Measurements from ENCODE around the gene MPZL1. TPM values are rescaled to one million over a fixed set of nuclear protein-coding genes. Genes with fewer than 3 reads are reported as not detected.

MPZL1 gene
- total and polyA plus RNA-seq, 12 donors = 12.1 to 101 (median 62.8) TPM

DNA sequence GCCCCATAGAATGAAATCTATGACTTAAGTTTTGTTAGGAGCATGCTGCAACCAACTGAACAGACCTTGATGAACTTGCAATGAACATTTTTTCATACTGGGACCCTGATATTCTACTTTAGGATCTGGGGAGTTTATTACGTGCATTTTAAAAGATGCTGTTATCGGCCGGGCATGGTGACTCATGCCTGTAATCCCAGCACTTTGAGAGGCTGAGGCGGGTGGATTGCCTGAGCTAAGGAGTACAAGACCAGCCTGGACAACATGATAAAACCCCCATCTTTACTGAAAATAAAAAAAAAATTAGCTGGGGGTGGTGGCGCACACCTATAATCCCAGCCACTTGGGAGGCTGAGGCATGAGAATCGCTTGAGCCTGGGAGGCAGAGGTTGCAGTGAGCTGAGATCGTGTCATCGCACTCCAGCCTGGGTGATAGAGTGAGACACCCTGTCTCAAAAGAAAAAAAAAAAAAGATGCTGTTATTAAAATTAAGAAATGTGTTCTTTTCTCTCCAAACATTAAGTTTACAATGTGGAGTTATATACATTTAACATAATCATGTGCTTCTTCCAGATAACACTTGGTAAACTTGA is 7.1 kb downstream of the MPZL1 start:
- no peaks in the 10 kb centered on the region for H3K9me3 ChIP-seq (replicated peaks in 1 of 3)
- intact Hi-C loops (cut with DNase I) = loop anchor here in 1 of 2 donors (10.0 kb wide), 1 partner anchor 356 kb away; no protein-coding TSS in a partner anchor
- peaks cover 0 to 5% of the 10 kb centered on the region in 2 donors for H3K36me3 ChIP-seq (replicated peaks in 1 of 2)
- 75 to 88% (median 79%) methylated on average over 8 of the region's 8 CpGs for WGBS, 4 donors
- peak in 1 of 7 donors; percentile 31 for DNase-seq
- no peak overlapping the region for H3K27ac ChIP-seq
- no peaks in the 10 kb centered on the region for H3K27me3 ChIP-seq
- peaks cover 0 to 27% of the 10 kb centered on the region in 2 donors for H3K4me1 ChIP-seq (replicated peaks in 1 of 2)
- no peak overlapping the region for H3K4me3 ChIP-seq
- no peak for TF ChIP-seq POLR2A (IDR thresholded peaks at IDR 0.05)
- TF ChIP-seq, protein P1, sequence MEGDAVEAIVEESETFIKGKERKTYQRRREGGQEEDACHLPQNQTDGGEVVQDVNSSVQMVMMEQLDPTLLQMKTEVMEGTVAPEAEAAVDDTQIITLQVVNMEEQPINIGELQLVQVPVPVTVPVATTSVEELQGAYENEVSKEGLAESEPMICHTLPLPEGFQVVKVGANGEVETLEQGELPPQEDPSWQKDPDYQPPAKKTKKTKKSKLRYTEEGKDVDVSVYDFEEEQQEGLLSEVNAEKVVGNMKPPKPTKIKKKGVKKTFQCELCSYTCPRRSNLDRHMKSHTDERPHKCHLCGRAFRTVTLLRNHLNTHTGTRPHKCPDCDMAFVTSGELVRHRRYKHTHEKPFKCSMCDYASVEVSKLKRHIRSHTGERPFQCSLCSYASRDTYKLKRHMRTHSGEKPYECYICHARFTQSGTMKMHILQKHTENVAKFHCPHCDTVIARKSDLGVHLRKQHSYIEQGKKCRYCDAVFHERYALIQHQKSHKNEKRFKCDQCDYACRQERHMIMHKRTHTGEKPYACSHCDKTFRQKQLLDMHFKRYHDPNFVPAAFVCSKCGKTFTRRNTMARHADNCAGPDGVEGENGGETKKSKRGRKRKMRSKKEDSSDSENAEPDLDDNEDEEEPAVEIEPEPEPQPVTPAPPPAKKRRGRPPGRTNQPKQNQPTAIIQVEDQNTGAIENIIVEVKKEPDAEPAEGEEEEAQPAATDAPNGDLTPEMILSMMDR (IDR thresholded peaks at IDR 0.05) = no peak

DNA sequence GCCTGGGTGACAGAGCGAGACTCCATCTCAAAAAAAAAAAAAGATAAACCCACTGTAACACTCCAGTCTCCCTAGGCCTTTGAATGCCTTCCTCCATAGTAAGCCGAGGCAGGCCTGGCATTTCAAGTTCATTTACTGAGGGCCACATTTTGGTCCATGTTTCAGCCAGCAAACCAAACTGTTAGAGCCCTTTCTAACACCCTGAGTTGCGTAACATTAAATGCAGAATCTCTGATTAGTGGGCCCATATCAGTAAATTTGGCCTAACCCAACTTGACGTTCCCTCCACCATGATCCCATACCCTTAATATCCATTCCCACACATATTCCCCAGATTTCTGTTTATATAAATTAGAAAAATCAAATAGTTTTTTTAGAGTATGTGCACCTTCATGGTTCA is 12.4 kb downstream of the MPZL1 start:
- Histone ChIP-seq H3K9me3 (replicated peaks in 1 of 3) (no peaks in the 10 kb centered on the region), H3K27ac (no peak overlapping the region), H3K27me3 (no peaks in the 10 kb centered on the region), H3K36me3 (replicated peaks in 1 of 2) (peaks cover 0 to 5% of the 10 kb centered on the region in 2 donors), H3K4me1 (replicated peaks in 1 of 2) (peaks cover 0 to 4% of the 10 kb centered on the region in 2 donors), H3K4me3 (no peak overlapping the region)
- no peak for DNase-seq
- intact Hi-C loops (cut with DNase I) = no loop called here
- TF ChIP-seq POLR2A (IDR thresholded peaks at IDR 0.05) = no peak
- TF ChIP-seq, protein P1 (IDR thresholded peaks at IDR 0.05) = no peak
- WGBS, 4 donors = 95 to 100% (median 98%) methylated on average over 4 of the region's 4 CpGs

DNA sequence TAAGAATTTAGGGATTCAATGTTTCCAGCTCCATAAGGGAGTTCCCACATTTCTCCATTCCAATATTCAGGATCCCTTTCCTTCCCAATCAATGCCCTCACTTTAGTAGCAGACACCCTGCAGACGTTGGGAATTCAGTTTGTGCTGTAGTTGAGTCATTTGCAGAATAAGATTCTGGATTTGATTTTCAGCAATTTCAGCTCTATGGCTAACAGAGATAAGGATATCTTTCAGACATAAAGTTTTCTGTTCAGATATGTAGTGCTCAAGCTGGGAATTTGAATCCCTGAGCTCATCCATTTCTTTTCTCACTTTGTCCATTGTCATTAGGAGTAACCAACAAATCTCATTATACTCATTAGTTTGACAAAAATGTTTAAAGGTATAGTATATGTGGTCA is 13.1 kb downstream of the MPZL1 start:
- TF ChIP-seq, protein P1 (IDR thresholded peaks at IDR 0.05) = no peak
- TF ChIP-seq POLR2A (IDR thresholded peaks at IDR 0.05) = no peak
- H3K4me3 ChIP-seq = no peak overlapping the region
- H3K27ac ChIP-seq = no peak overlapping the region
- no peak for DNase-seq
- no peaks in the 10 kb centered on the region for H3K27me3 ChIP-seq
- intact Hi-C loops (cut with DNase I) = no loop called here
- peaks cover 0 to 4% of the 10 kb centered on the region in 2 donors for H3K4me1 ChIP-seq (replicated peaks in 1 of 2)
- H3K9me3 ChIP-seq (replicated peaks in 1 of 3) = no peaks in the 10 kb centered on the region
- 85 to 93% (median 91%) methylated on average over 1 of the region's 1 CpG for WGBS, 4 donors
- peaks cover 0 to 5% of the 10 kb centered on the region in 2 donors for H3K36me3 ChIP-seq (replicated peaks in 1 of 2)

DNA sequence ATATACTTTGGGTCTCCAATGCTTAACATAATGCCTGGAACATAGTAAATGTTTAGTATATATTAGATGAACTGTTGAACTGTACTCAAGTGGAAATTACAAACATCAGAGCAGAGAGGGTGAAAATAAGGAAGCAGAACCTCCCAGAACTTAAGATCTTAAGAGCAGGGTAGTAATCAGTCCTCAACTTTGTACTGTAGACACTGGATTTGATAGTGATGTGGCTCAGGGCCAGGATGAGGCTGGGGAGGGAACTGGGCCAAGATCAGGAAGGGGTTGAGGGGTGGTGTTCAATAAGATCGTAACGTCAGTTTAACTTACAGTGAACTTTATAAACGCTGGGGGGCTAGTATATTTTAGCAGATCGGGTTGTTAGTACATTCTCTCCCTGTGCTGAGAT is 15.4 kb downstream of the MPZL1 start:
- Histone ChIP-seq H3K27me3 (no peaks in the 10 kb centered on the region), H3K36me3 (replicated peaks in 1 of 2) (no peaks in the 10 kb centered on the region), H3K27ac (no peak overlapping the region), H3K9me3 (replicated peaks in 1 of 3) (no peaks in the 10 kb centered on the region), H3K4me1 (replicated peaks in 1 of 2) (peaks cover 0 to 4% of the 10 kb centered on the region in 2 donors), H3K4me3 (no peak overlapping the region)
- intact Hi-C loops (cut with DNase I) = no loop called here
- peak in 1 of 7 donors; percentile 37 for DNase-seq
- TF ChIP-seq, protein P1 (IDR thresholded peaks at IDR 0.05) = no peak
- no peak for TF ChIP-seq POLR2A (IDR thresholded peaks at IDR 0.05)
- 87 to 100% (median 89%) methylated on average over 4 of the region's 4 CpGs for WGBS, 4 donors
